HEK293 (cell line): ENCODE data around the gene CRTAP.

Experiments used
- CTCF ChIA-PET: fragments of 350-600 bp; formaldehyde crosslinking; extraction: SDS; loops from one replicate; lab custom pipeline; 2021; ENCODE audit warnings: antibody characterized with exemption; lab: Yijun Ruan, JAX
- POLR2A ChIA-PET: fragments of 300-600 bp; formaldehyde crosslinking; extraction: SDS; loops from one replicate; lab custom pipeline; 2020; ENCODE audit warnings: antibody characterized with exemption, inconsistent platforms; lab: Yijun Ruan, JAX
- H3K27ac ChIP-seq: fragments of 200-500 bp; sonication (Bioruptor generic); 2 replicates; pipeline ENCODE4 v1.5.1; 2014; ENCODE audit warnings: low read depth, low read length, control low read depth, inconsistent platforms; ENCODE audit errors: extremely low read depth
- H3K36me3 ChIP-seq, 2 experiments: fragments of 200-500 bp in 1 of 2; sonication (Bioruptor generic) in 1 of 2; 1 replicate in 1 of 2; 2 replicates in 1 of 2; pipeline ENCODE4 v1.5.1; 2014 to 2017; ENCODE audit warnings: inconsistent platforms in 2 of 2, low read length in 2 of 2; ENCODE audit not compliant: control insufficient read depth in 2 of 2, insufficient read depth in 1 of 2
- H3K4me1 ChIP-seq: fragments of 200-500 bp; sonication (Bioruptor generic); 2 replicates; pipeline ENCODE4 v1.5.1; 2014; ENCODE audit warnings: mild to moderate bottlenecking, low read length, inconsistent platforms; ENCODE audit not compliant: control insufficient read depth, insufficient read depth
- H3K4me3 ChIP-seq: 2 replicates; pipeline ENCODE4 v1.5.1; 2011; ENCODE audit warnings: low read depth, mild to moderate bottlenecking, control low read depth, low read length, moderate library complexity
- H3K9me3 ChIP-seq: fragments of 200-500 bp; sonication (Bioruptor generic); 2 replicates; pipeline ENCODE4 v1.5.1; 2014; ENCODE audit warnings: low read depth, low read length, inconsistent platforms; ENCODE audit not compliant: control insufficient read depth, insufficient read depth
- AEBP2 ChIP-seq: fragments of 450-650 bp; formaldehyde crosslinking; IDR thresholded peaks from 2 replicates; pipeline ENCODE4 v1.5.1; 2016; ENCODE audit warnings: missing biosample characterization, missing genetic modification characterization, borderline replicate concordance
- GLIS1 ChIP-seq: fragments of 450-650 bp; formaldehyde crosslinking; IDR thresholded peaks from 2 replicates; pipeline ENCODE4 v1.5.1; 2016; ENCODE audit warnings: missing biosample characterization, missing genetic modification characterization
- ZFP69B ChIP-seq: fragments of 450-650 bp; formaldehyde crosslinking; IDR thresholded peaks from 2 replicates; pipeline ENCODE4 v1.5.1; 2016; ENCODE audit warnings: missing biosample characterization, missing genetic modification characterization
- ZNF138 ChIP-seq: fragments of 450-650 bp; formaldehyde crosslinking; IDR thresholded peaks from 2 replicates; pipeline ENCODE4 v1.5.1; 2016; ENCODE audit warnings: missing biosample characterization, missing genetic modification characterization, borderline replicate concordance
- ZNF26 ChIP-seq: fragments of 450-650 bp; formaldehyde crosslinking; IDR thresholded peaks from 2 replicates; pipeline ENCODE4 v1.5.1; 2016; ENCODE audit warnings: missing biosample characterization, missing genetic modification characterization
- ZNF488 ChIP-seq: fragments of 450-650 bp; formaldehyde crosslinking; IDR thresholded peaks from 2 replicates; pipeline ENCODE4 v1.5.1; 2016; ENCODE audit warnings: missing biosample characterization, missing genetic modification characterization
- ZNF530 ChIP-seq: fragments of 450-650 bp; formaldehyde crosslinking; IDR thresholded peaks from 2 replicates; pipeline ENCODE4 v1.5.1; 2016; ENCODE audit warnings: low read depth, missing biosample characterization, missing genetic modification characterization
- ZNF639 ChIP-seq: fragments of 450-650 bp; formaldehyde crosslinking; IDR thresholded peaks from 2 replicates; pipeline ENCODE4 v1.5.1; 2016; ENCODE audit warnings: missing biosample characterization, missing genetic modification characterization
- ZSCAN4 ChIP-seq: fragments of 450-650 bp; formaldehyde crosslinking; IDR thresholded peaks from 2 replicates; pipeline ENCODE4 v1.5.1; 2017; ENCODE audit warnings: missing biosample characterization, missing genetic modification characterization
- ZXDB ChIP-seq: fragments of 450-650 bp; formaldehyde crosslinking; IDR thresholded peaks from 2 replicates; pipeline ENCODE4 v1.5.1; 2016; ENCODE audit warnings: missing biosample characterization, missing genetic modification characterization

The CRTAP gene

GRCh38 chr3:33166095-33166494, 52.3 kb downstream of the CRTAP start:
- CTCF ChIA-PET = interaction anchor here (0.7 kb wide), 1 partner anchor 1613 kb away, joined by 3 read pairs; no protein-coding TSS in a partner anchor
- Histone ChIP-seq H3K27ac (no peak overlapping the region), H3K4me1 (no peaks in the 10 kb centered on the region), H3K9me3 (no peaks in the 10 kb centered on the region), H3K36me3 (no peaks in the 10 kb centered on the region), H3K4me3 (no peak overlapping the region)
- TF ChIP-seq GLIS1 = no peak
- no peak for TF ChIP-seq ZNF488 (tag by site-specific recombination)
- TF ChIP-seq ZNF26 (tag by site-specific recombination) = no peak
- TF ChIP-seq AEBP2 (tag by site-specific recombination) = no peak
- TF ChIP-seq ZNF530 (tag by site-specific recombination) = no peak
- no peak for TF ChIP-seq ZNF639 (tag by site-specific recombination)
- POLR2A ChIA-PET = no interaction called here

GRCh38 chr3:33167284-33167683, 53.5 kb downstream of the CRTAP start:
- TF ChIP-seq ZSCAN4 (tag by site-specific recombination) (peak; percentile 53; the same call in 1 of the 2 replicates), ZFP69B (tag by site-specific recombination) (no peak)
- TF ChIP-seq, all 188 proteins: peak for 1
- H3K4me3 ChIP-seq = no peak overlapping the region
- H3K9me3 ChIP-seq = no peaks in the 10 kb centered on the region
- ChIA-PET CTCF (interaction anchor here (0.9 to 1.2 kb wide), 2 partner anchors 8 to 205 kb away, joined by 3 read pairs; no protein-coding TSS in a partner anchor), POLR2A (no interaction called here)
- no peaks in the 10 kb centered on the region for H3K36me3 ChIP-seq
- H3K4me1 ChIP-seq = no peaks in the 10 kb centered on the region
- no peak overlapping the region for H3K27ac ChIP-seq

- Histone ChIP-seq H3K36me3 (no peaks in the 10 kb centered on the region), H3K4me3 (no peak overlapping the region), H3K9me3 (no peaks in the 10 kb centered on the region), H3K27ac (no peak overlapping the region)
- POLR2A ChIA-PET = no interaction called here
- CTCF ChIA-PET = interaction anchor here (0.9 to 1.2 kb wide), 2 partner anchors 8 to 205 kb away, joined by 3 read pairs; no protein-coding TSS in a partner anchor
- no peak for TF ChIP-seq ZXDB (tag by site-specific recombination)
- TF ChIP-seq ZNF138 (tag by site-specific recombination) = no peak
- TF ChIP-seq, all 188 proteins: peak for 0
- H3K4me1 ChIP-seq = no peaks in the 10 kb centered on the region
Observed at GRCh38 chr3:33167716-33168336, 54.0 kb downstream of the CRTAP start.
